ENCODE results near the gene KCNK1. TPM values are rescaled to one million over a fixed set of nuclear protein-coding genes. Genes with fewer than 3 reads are reported as not detected.

Gene KCNK1
- total RNA-seq, 1 experiment from 2014 or later = 60.6 TPM

- H2AFZ ChIP-seq = no peak overlapping the region
- no peaks in the 10 kb centered on the region for H3K27me3 ChIP-seq (ENCODE audit: insufficient read depth, low read depth)
- intact Hi-C loops (cut with micrococcal nuclease; ENCODE audit: unreplicated experiment) = no loop called here
- H3K79me2 ChIP-seq (ENCODE audit: low read depth) = no peaks in the 10 kb centered on the region
- BruUV-seq (replicated peaks) = no TSS peak
- POLR2A ChIA-PET (ENCODE audit: unreplicated experiment) = no interaction called here
- no peak for DNase-seq
- no peaks in the 10 kb centered on the region for H3K9me3 ChIP-seq (ENCODE audit: insufficient read depth, low read depth)
- no peaks in the 10 kb centered on the region for H3K36me3 ChIP-seq (ENCODE audit: low read depth)
- H3K4me2 ChIP-seq = no peak overlapping the region
- no peaks in the 10 kb centered on the region for H3F3A ChIP-seq (ENCODE audit: insufficient read depth, low read depth)
- H3K9me2 ChIP-seq (ENCODE audit: insufficient read depth) = no peaks in the 10 kb centered on the region; the same call in 1 of the 2 replicates
- TF ChIP-seq EZH2 (IDR thresholded peaks at IDR 0.05; ENCODE audit: low read depth) = no peak
- no peak for TF ChIP-seq CTCF (conservative IDR thresholded peaks at IDR 0.05)
- H3K4me3 ChIP-seq = no peak overlapping the region
- CTCF ChIA-PET = no interaction called here
- no peak overlapping the region for H3K27ac ChIP-seq
- H3K4me1 ChIP-seq (replicated peaks; ENCODE audit: insufficient read depth) = no peaks in the 10 kb centered on the region
- H4K20me1 ChIP-seq (ENCODE audit: insufficient read depth) = no peaks in the 10 kb centered on the region
These were observed 14.9 kb upstream of the KCNK1 start for GRCh38 chr1:233598891-233599541.

- no peaks in the 10 kb centered on the region for H3K79me2 ChIP-seq (ENCODE audit: low read depth)
- ChIA-PET CTCF (no interaction called here), POLR2A (ENCODE audit: unreplicated experiment) (no interaction called here)
- no peaks in the 10 kb centered on the region for H3K4me1 ChIP-seq (replicated peaks; ENCODE audit: insufficient read depth)
- BruUV-seq (replicated peaks) = no TSS peak
- no peak overlapping the region for H3K4me3 ChIP-seq
- no peak overlapping the region for H2AFZ ChIP-seq
- no peaks in the 10 kb centered on the region for H3F3A ChIP-seq (ENCODE audit: insufficient read depth, low read depth)
- no peaks in the 10 kb centered on the region; the same call in 1 of the 2 replicates for H3K9me2 ChIP-seq (ENCODE audit: insufficient read depth)
- no peak for DNase-seq
- H3K27me3 ChIP-seq (ENCODE audit: insufficient read depth, low read depth) = no peaks in the 10 kb centered on the region
- H3K9me3 ChIP-seq (ENCODE audit: insufficient read depth, low read depth) = no peaks in the 10 kb centered on the region
- H3K27ac ChIP-seq = no peak overlapping the region
- no peaks in the 10 kb centered on the region for H3K36me3 ChIP-seq (ENCODE audit: low read depth)
- TF ChIP-seq EZH2 (IDR thresholded peaks at IDR 0.05; ENCODE audit: low read depth) (no peak), CTCF (conservative IDR thresholded peaks at IDR 0.05) (no peak)
- no peaks in the 10 kb centered on the region for H4K20me1 ChIP-seq (ENCODE audit: insufficient read depth)
- intact Hi-C loops (cut with micrococcal nuclease; ENCODE audit: unreplicated experiment) = no loop called here
- no peak overlapping the region for H3K4me2 ChIP-seq
These were observed 14.3 kb upstream of the KCNK1 start for GRCh38 chr1:233599542-233600073.

- Histone ChIP-seq H3K9me3 (ENCODE audit: insufficient read depth, low read depth) (no peaks in the 10 kb centered on the region), H3K9me2 (ENCODE audit: insufficient read depth) (no peaks in the 10 kb centered on the region; the same call in 1 of the 2 replicates), H3K27me3 (ENCODE audit: insufficient read depth, low read depth) (no peaks in the 10 kb centered on the region), H3F3A (ENCODE audit: insufficient read depth, low read depth) (no peaks in the 10 kb centered on the region), H3K36me3 (ENCODE audit: low read depth) (no peaks in the 10 kb centered on the region), H3K4me3 (no peak overlapping the region), H3K79me2 (ENCODE audit: low read depth) (no peaks in the 10 kb centered on the region), H3K4me2 (no peak overlapping the region), H2AFZ (no peak overlapping the region), H3K4me1 (replicated peaks; ENCODE audit: insufficient read depth) (no peaks in the 10 kb centered on the region), H4K20me1 (ENCODE audit: insufficient read depth) (no peaks in the 10 kb centered on the region), H3K27ac (no peak overlapping the region)
- ChIA-PET POLR2A (ENCODE audit: unreplicated experiment) (no interaction called here), CTCF (no interaction called here)
- no TSS peak for BruUV-seq (replicated peaks)
- intact Hi-C loops (cut with micrococcal nuclease; ENCODE audit: unreplicated experiment) = no loop called here
- no peak for DNase-seq
- TF ChIP-seq EZH2 (IDR thresholded peaks at IDR 0.05; ENCODE audit: low read depth) (no peak), CTCF (conservative IDR thresholded peaks at IDR 0.05) (no peak)
These were observed 13.4 kb upstream of the KCNK1 start for GRCh38 chr1:233600488-233600887.
